Ovary (tissue), 3 donors: ENCODE data around the gene PARD3B.

Source experiments
- POLR2A ChIP-seq: fragments of 450-650 bp; IDR thresholded peaks from one replicate; pipeline ENCODE4 v1.6.1; 2017; ENCODE audit warnings: antibody characterized with exemption, mild to moderate bottlenecking, moderate library complexity
- TF ChIP-seq, protein P1 (sequence below), 3 donors: fragments of 450-650 bp in 2 of 3; fragments of 200-600 bp in 1 of 3; IDR thresholded peaks; one replicate each; pipeline versions ENCODE4 v1.5.1 to v1.8.0; 2016 to 2022; ENCODE audit warnings: antibody characterized with exemption in 3 of 3, mild to moderate bottlenecking in 1 of 3
- donor health status: DM: no; HTN: no; CAD: no.

DNA sequence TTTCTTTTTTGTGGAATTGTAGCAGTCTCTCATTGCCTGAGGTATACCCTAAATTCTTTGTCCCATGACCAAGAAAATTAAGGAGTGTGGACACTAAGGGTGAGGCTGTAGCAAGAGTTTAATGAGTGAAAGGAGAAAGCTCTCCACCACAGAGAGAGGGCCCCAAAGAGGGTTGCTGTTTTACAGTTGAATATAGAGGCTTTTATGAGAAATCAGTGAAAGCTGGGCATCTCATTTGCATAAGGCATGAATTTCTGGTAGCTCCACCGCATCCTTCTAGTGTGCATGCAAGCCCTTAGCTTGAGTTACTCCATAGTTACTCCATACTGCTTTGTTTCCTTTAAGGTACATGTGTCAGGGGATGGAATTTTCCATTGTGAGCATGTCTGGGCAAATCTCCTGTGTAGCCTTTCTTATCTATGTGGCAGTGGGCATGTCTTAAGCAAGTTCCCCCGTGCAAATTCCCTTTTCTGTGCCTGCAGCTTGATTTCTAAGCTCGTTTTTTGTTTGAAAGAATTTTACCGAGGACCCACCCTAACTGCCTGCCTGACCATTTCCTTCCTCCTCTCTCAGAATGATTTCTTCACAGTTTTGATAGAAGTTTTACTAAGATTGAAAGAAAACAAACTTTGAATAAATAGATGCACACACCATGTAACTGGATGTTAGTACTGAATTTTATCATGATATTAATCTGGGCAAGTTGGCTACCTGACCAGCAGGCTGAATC lies 218.9 kb downstream of the PARD3B start:
- TF ChIP-seq, protein P1, sequence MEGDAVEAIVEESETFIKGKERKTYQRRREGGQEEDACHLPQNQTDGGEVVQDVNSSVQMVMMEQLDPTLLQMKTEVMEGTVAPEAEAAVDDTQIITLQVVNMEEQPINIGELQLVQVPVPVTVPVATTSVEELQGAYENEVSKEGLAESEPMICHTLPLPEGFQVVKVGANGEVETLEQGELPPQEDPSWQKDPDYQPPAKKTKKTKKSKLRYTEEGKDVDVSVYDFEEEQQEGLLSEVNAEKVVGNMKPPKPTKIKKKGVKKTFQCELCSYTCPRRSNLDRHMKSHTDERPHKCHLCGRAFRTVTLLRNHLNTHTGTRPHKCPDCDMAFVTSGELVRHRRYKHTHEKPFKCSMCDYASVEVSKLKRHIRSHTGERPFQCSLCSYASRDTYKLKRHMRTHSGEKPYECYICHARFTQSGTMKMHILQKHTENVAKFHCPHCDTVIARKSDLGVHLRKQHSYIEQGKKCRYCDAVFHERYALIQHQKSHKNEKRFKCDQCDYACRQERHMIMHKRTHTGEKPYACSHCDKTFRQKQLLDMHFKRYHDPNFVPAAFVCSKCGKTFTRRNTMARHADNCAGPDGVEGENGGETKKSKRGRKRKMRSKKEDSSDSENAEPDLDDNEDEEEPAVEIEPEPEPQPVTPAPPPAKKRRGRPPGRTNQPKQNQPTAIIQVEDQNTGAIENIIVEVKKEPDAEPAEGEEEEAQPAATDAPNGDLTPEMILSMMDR (IDR thresholded peaks at IDR 0.05) = no peak
- TF ChIP-seq POLR2A = no peak
